Body of pancreas (tissue), 4 donors: ENCODE data around the gene NECTIN1. TPM values are rescaled to one million over a fixed set of nuclear protein-coding genes. Genes with fewer than 3 reads are reported as not detected.

Experiments used
- ATAC-seq: fragments of 150-250 bp; one replicate; pipeline ENCODE4 v1.9.1; 2016
- DNase-seq, 4 donors: peaks; one replicate each; pipeline ENCODE4 v3.0.0-alpha.2; 2019
- H3K27ac ChIP-seq, 4 donors: fragments of 200-600 bp; sonication (generic); 1 replicate in 3 of 4; 2 replicates in 1 of 4; pipeline versions ENCODE4 v1.5.1 to v1.6.1; 2016 to 2019; ENCODE audit warnings: mild to moderate bottlenecking in 1 of 4, mixed read lengths in 1 of 4, moderate library complexity in 1 of 4
- H3K27me3 ChIP-seq, 2 donors: fragments of 200-600 bp; sonication (generic); one replicate each; pipeline ENCODE4 v1.6.0; 2016; ENCODE audit warnings: mild to moderate bottlenecking in 1 of 2
- H3K36me3 ChIP-seq, 2 donors: fragments of 200-600 bp; sonication (generic); replicated peaks in 1 of 2; 2 replicates each; pipeline ENCODE4 v1.5.1; 2016; ENCODE audit warnings: low read depth in 2 of 2; ENCODE audit not compliant: insufficient read depth in 1 of 2
- H3K4me1 ChIP-seq: fragments of 200-600 bp; sonication (generic); one replicate; pipeline ENCODE4 v1.6.0; 2016
- H3K4me3 ChIP-seq, 2 donors: fragments of 200-600 bp; sonication (generic); 1 replicate in 1 of 2; 2 replicates in 1 of 2; pipeline ENCODE4 v1.5.1; 2016 to 2019
- H3K9me3 ChIP-seq, 3 donors: fragments of 200-600 bp; sonication (generic); 1 replicate in 2 of 3; 2 replicates in 1 of 3; pipeline ENCODE4 v1.5.1; 2016
- POLR2A ChIP-seq, 3 donors: fragments of 450-650 bp; IDR thresholded peaks; one replicate each; pipeline ENCODE4 v1.6.1; 2016; ENCODE audit warnings: antibody characterized with exemption in 3 of 3, mild to moderate bottlenecking in 2 of 3
- WGBS, 2 donors: methylation state at CpG; one replicate each; pipeline ENCODE4 v1.1.5; 2017; 5-methylcytosine and 5-hydroxymethylcytosine counted together
- intact Hi-C: fragments of 100-400 bp; cut with DNase I; formaldehyde crosslinking; loops from one replicate; pipeline ENCODE4 v1.15.1; 2023
- total RNA-seq, 2 donors: library from RNA; depleted of rRNA; stranded (reverse); fragments of >200 nt; gene quantifications; one replicate each; pipeline ENCODE4 v1.1.0, GENCODE V29; 2016
- TF ChIP-seq, protein P1 (sequence below), 7 experiments: fragments of 450-650 bp in 4 of 7; fragments of 200-600 bp in 3 of 7; sonication (generic) in 3 of 7; IDR thresholded peaks; one replicate each; pipeline ENCODE4 v1.5.1; 2016 to 2019; ENCODE audit warnings: antibody characterized with exemption in 7 of 7

NECTIN1 gene
- total RNA-seq, 2 donors from 2014 or later: 7.3 to 31.6 TPM

DNA sequence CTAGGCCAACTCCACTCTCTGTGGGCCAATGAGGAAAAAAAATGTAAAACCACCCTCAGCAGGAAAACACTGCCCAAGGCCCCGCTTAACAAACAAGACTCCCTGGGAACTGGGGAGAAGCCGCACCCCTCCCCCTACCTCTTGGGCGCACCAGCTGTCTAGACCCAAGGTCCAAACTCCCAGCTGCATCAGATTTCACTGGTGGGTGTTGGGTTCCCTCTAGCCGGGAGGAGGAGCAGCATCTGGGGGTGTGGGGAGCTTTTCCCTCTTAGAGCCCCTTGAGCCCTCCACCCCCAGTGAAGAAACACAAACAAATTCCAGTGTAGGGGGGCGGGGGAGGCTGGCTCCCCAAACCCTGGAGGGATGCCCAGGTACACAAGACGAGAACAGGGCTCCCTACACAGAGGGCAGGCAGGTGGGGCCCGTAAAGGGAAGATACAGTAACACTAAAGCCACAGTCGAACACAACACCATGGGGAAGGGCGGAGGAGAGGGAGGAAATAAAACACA lies 64.9 kb downstream of the NECTIN1 start:
- no peaks in the 10 kb centered on the region for H3K27me3 ChIP-seq
- ATAC-seq: peak; percentile 57
- no peaks in the 10 kb centered on the region for H3K36me3 ChIP-seq
- peak overlapping the region in 2 of 4 donors; percentile 31 to 57 for H3K27ac ChIP-seq
- peak; percentile 68 to 92 (median 88) for DNase-seq
- intact Hi-C loops: loop anchor here (5.0 to 10.0 kb wide), 3 partner anchors 68 to 448 kb away; no protein-coding TSS in a partner anchor
- peaks cover 19% of the 10 kb centered on the region for H3K4me1 ChIP-seq
- TF ChIP-seq, protein P1, sequence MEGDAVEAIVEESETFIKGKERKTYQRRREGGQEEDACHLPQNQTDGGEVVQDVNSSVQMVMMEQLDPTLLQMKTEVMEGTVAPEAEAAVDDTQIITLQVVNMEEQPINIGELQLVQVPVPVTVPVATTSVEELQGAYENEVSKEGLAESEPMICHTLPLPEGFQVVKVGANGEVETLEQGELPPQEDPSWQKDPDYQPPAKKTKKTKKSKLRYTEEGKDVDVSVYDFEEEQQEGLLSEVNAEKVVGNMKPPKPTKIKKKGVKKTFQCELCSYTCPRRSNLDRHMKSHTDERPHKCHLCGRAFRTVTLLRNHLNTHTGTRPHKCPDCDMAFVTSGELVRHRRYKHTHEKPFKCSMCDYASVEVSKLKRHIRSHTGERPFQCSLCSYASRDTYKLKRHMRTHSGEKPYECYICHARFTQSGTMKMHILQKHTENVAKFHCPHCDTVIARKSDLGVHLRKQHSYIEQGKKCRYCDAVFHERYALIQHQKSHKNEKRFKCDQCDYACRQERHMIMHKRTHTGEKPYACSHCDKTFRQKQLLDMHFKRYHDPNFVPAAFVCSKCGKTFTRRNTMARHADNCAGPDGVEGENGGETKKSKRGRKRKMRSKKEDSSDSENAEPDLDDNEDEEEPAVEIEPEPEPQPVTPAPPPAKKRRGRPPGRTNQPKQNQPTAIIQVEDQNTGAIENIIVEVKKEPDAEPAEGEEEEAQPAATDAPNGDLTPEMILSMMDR (IDR thresholded peaks at IDR 0.05): peak in 1 of 7 experiments; percentile 34
- TF ChIP-seq POLR2A (IDR thresholded peaks at IDR 0.05): no peak
- no peak overlapping the region for H3K4me3 ChIP-seq
- WGBS, 2 donors: 39 to 40% methylated on average over 7 to 9 of the region's 9 CpGs
- H3K9me3 ChIP-seq: no peaks in the 10 kb centered on the region

DNA sequence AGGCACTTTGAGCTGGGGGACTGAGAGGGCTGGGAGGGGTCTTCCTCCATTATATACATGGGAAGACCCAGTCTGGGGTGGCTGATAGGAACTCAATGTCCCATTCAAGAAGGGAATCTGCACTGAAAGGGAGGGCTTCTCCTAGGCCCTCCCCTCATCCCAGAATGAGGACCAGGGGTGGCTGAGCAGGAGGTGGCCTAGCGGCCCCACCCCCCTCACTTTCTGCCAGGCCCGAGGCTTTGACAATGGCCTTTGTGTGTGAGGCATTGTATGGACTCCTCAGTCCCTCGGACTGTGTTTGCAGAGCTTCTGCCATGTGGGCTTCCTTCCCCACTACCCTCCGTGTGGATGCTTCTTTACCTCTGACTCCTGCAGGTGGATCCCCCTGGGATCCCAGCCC lies 65.7 kb downstream of the NECTIN1 start:
- TF ChIP-seq, protein P1 (IDR thresholded peaks at IDR 0.05): no peak
- TF ChIP-seq POLR2A (IDR thresholded peaks at IDR 0.05): no peak
- ATAC-seq: no peak
- no peak for DNase-seq
- Histone ChIP-seq H3K27ac (peak overlapping the region in 1 of 4 donors; percentile 57), H3K4me3 (no peak overlapping the region), H3K27me3 (no peaks in the 10 kb centered on the region), H3K4me1 (peaks cover 19% of the 10 kb centered on the region), H3K36me3 (no peaks in the 10 kb centered on the region), H3K9me3 (no peaks in the 10 kb centered on the region)
- intact Hi-C loops: loop anchor here (5.0 to 10.0 kb wide), 3 partner anchors 69 to 449 kb away; no protein-coding TSS in a partner anchor
- 55 to 56% methylated on average over 2 to 4 of the region's 4 CpGs for WGBS, 2 donors

DNA sequence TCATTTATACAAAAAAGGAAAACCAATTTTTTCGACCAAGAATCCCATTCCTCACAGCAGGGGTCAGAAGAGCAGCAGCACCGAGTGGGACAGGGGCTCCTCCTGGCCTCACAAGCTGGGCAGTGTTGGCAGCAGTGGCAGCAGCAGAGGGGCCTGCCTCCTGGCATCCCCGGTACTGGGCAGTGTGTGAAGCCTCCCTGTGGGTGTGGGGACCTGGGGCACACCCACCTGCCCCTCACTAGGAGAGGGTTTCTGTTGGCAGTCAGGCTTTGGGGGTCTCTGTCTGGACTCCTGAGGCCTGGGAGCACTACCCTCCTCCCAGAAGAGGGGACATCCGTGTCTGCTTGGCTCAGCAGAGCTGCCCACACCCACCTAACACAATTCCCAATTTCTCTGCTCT lies 67.8 kb downstream of the NECTIN1 start:
- Histone ChIP-seq H3K4me3 (no peak overlapping the region), H3K27me3 (no peaks in the 10 kb centered on the region), H3K27ac (no peak overlapping the region), H3K36me3 (no peaks in the 10 kb centered on the region), H3K9me3 (no peaks in the 10 kb centered on the region), H3K4me1 (peaks cover 16% of the 10 kb centered on the region)
- no peak for ATAC-seq
- DNase-seq: no peak
- intact Hi-C loops: loop anchor here (5.0 to 10.0 kb wide), 3 partner anchors 71 to 451 kb away; no protein-coding TSS in a partner anchor
- TF ChIP-seq, protein P1 (IDR thresholded peaks at IDR 0.05): no peak
- TF ChIP-seq POLR2A (IDR thresholded peaks at IDR 0.05): no peak
- 56 to 75% methylated on average over 2 to 4 of the region's 4 CpGs for WGBS, 2 donors

DNA sequence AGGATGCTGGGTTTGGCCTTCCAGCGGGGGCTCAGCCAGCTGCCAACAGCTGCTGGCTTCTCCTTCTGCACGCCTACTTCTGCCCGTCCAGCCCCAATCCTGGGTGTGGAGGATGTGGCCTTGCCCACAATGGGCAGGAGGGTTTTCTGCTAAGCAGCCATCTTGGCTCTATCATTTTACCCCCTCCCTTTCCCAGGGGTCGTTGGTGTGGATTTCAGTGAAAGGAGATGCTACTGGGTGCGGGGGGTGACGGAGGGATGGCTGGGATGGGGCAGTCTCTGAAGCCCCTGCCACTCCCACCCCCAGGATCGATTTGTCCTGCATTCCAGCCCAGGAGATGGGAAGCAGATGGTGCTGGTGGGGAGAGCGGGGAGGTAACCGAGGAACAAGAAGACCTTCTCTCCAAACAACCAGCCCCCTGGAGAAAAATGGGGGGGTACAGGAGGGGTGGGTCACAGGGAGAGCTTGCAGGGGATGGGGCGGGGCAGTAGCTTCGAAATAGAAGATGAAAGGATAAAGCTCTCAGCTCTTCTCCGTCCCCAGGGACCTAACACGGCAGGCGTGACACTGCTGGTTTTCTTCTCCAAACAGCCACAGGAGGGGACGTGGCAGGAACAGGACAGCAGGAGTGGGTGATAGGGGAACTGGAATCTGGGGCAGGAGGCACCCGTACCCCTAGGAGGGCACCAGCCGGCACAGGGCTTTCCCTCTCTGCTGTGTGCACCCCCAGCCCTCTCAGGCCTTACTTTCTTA lies 68.9 kb downstream of the NECTIN1 start:
- Histone ChIP-seq H3K27me3 (no peaks in the 10 kb centered on the region), H3K4me3 (no peak overlapping the region), H3K9me3 (no peaks in the 10 kb centered on the region), H3K36me3 (no peaks in the 10 kb centered on the region), H3K4me1 (peaks cover 16% of the 10 kb centered on the region), H3K27ac (no peak overlapping the region)
- no peak for TF ChIP-seq POLR2A (IDR thresholded peaks at IDR 0.05)
- TF ChIP-seq, protein P1 (IDR thresholded peaks at IDR 0.05): no peak
- intact Hi-C loops: loop anchor here (5.0 to 10.0 kb wide), 3 partner anchors 72 to 452 kb away; no protein-coding TSS in a partner anchor
- 81% methylated on average over 17 of the region's 17 CpGs for WGBS, 2 donors
- ATAC-seq (no peak), DNase-seq (no peak)
